GM18909 (cell line): Measurements from ENCODE around the gene CMTM8.
A peak's percentile ranks its signal among the peaks of the same experiment; 100 is the strongest.

Source experiments
- ATAC-seq: cut with Tn5 transposase; IDR thresholded peaks from one replicate; pipeline ENCODE4 v1.9.1; 2021; ENCODE audit warnings: mild to moderate bottlenecking; ENCODE audit not compliant: unreplicated experiment, poor library complexity

Gene CMTM8

GRCh38 chr3:32262201-32262600 is 23.7 kb downstream of the CMTM8 start:
- ATAC-seq, result no peak

DNA sequence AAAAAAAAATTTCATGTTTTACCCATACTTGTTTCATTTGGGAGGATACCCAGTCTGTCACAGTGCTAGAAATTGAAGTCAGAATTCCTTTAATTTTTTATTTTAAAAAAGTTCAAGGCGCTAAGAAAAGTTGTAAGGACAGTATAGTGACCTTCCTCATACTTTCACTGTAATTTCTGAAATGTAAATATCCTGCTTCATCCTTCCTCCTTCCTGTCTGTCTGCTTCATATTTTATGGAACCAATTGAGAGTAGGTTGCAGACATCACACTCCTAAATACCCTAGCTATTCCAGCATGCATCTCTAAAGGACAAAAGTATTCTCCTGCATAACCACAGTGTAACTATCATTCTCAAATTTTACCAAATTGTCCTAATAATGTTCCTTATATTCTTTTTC is 35.8 kb downstream of the CMTM8 start:
- ATAC-seq, result no peak

DNA sequence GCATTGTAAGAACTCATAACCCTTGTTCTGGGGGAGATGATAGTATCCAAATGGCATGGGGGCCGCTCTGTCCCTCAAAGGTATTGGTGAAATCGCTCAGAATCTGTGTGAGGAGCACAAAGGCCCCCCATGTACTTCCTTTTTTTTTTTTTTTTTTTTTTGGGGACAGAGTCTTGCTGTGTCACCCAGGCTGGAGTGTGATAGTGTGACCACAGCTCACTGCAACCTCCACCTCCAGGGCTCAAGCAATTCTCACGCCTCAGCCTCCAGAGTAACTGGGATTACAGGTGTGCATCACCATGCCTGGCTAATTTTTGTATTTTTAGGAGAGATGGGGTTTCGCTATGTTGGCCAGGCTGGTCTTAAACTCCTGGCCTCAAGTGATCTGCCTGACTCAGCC is 37.0 kb downstream of the CMTM8 start:
- no peak for ATAC-seq

- no peak for ATAC-seq
These were observed 37.9 kb downstream of the CMTM8 start for GRCh38 chr3:32276279-32276841.

- ATAC-seq, result no peak
These were observed 40.2 kb downstream of the CMTM8 start for GRCh38 chr3:32278714-32279113.

- no peak for ATAC-seq
These were observed 41.9 kb downstream of the CMTM8 start for GRCh38 chr3:32280262-32280910.

DNA sequence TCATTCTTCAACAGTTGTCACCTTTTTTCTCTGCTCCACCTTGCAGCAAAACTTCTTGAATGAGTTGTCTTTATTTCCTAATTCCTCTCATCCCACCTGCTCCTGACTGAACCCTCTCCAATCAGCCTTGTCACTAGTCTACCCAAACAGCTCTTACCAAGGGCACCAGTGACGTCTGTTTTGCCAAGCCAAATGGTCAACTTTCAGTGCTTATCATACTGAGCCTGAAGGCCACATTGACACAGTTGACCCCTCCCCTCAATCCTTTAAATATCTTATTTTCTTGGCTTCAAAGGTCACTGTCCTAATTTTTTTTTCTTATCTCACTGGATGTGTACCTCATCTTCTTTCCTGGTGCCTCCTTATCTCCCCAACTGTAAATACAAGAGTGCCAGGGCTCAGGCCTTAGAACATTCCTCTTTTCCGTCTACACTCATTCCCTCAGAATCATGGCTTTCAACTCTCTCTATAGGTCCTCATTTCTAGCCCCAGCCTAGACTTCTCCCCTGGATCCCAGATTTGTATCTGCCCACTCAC is 43.2 kb downstream of the CMTM8 start:
- no peak for ATAC-seq

GRCh38 chr3:32282578-32283154 is 44.2 kb downstream of the CMTM8 start:
- no peak for ATAC-seq

- ATAC-seq, result no peak
These were observed 44.8 kb downstream of the CMTM8 start for GRCh38 chr3:32283304-32283703.

DNA sequence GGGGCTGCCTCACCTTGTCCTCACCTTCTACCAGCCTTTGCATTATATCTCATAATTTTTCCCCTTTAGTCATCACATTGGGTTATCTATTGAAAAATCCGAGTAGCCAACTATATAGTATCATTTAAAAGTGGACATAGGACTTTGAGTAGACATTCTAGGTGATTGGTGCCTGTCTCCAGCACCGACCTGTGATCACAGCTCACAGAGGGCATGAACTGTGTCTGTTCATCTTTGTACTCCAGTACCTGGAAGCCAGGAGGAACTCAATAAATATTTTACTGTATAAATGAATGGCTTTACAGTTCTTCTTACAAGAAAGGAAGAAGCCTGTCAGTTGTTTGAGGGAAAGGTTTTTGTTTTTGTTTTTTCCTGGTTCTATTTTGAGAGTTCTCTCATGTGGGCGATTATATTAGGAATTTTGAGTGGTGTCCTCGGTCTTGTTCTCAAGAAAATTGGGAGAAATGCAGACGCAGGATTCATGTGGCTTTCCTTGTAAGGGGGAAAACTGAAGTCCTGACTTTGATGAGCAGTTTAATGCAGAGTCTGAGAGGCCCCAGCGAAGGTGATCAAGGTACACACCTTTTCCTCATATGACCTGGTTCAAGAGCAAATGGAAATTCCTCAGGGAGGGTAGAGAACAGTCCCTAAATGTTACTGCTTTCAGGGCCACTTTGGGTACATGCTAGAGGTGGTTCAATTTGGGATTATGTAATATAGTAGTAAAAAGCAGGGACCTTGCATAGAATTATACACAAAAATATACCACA is 46.1 kb downstream of the CMTM8 start:
- ATAC-seq, result no peak

- ATAC-seq, result no peak
These were observed 47.4 kb downstream of the CMTM8 start for GRCh38 chr3:32285891-32286290.

DNA sequence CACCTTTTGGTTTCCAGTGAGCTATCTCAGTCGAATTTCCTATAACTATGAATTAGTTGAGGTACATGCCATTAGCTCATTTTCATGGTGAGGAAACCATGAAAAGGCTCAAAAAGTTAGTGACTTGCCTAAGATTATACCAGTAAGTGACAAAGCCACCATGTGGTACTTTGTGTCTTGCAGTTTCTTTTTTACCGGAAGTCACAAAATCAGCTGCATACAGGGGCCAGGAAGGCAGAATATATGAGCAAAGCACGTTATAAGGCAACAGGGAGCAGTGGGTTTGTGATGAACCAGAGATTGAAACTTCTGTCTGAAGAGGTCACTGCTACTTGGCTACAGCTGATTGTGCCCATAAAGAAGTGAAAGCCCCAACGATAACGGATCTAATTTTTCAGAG is 50.3 kb downstream of the CMTM8 start:
- no peak for ATAC-seq

GRCh38 chr3:32290619-32291018 is 52.1 kb downstream of the CMTM8 start:
- ATAC-seq, result no peak

DNA sequence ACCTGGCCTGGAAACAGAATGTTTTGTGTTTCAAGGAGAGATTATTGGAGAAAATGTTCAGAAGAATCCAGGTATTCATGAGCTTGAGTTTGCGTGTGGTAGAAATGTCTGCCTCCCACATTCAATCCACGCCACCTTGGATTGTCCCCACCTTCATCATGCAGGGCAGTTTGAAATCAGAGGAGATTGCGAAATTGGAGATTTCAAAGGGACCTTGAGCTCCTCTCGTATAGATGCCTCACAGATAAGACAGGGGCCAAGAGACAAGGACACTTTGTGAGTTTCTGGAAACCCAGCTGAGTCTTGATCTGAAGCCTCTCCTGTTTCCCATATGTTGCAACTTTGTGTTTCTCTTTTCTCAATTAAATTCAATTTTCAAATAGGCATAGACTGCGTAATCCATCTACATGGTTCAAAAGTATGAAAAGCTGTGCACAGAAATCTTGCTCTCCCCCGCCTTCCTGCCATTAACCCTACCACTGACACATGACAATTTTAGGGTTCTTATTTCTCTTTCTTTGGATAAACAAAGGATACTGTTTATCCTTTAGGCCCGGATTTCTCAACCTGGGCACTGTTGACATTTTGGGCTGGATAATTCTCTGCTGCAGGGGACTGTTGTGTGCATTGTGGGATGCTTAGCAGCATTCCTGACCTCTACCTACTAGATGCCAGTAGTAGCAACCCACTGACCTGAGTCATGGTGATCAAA is 53.8 kb downstream of the CMTM8 start:
- no peak for ATAC-seq

DNA sequence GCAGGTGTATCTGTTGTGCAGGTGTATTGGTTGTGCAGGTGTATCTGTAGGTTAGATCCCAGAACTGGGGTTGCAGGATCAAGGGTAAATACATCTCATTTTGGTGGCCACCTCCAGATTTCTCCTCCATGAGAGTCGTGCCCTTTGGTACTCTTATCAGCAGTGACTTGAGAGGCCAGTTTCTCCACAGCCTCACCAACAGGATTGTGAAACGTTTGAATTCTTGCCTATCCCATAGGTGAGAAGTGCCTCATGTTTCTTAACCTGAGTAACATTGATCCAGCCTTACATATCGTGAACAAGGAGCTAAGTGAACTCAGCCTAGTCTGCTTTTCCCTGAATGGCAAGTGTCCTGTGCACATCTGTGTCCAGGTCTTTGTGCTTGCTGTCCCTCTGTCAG is 55.4 kb downstream of the CMTM8 start:
- ATAC-seq, result no peak

- ATAC-seq, result peak; percentile 80
These were observed 58.0 kb downstream of the CMTM8 start for GRCh38 chr3:32296251-32297204.

GRCh38 chr3:32297366-32297765 is 58.9 kb downstream of the CMTM8 start:
- no peak for ATAC-seq

GRCh38 chr3:32301426-32301825 is 62.9 kb downstream of the CMTM8 start:
- ATAC-seq, result no peak

- no peak for ATAC-seq
These were observed 64.3 kb downstream of the CMTM8 start for GRCh38 chr3:32302601-32303398.
